H9 (cell line): ENCODE measurements around the gene C1orf105. TPM values are rescaled to one million over a fixed set of nuclear protein-coding genes. Genes with fewer than 3 reads are reported as not detected.

Experiments
- DNase-seq: peaks from one replicate; pipeline ENCODE4 v3.0.0-alpha.2; 2017
- H2AFZ ChIP-seq: one replicate; pipeline ENCODE4 v1.6.1; 2013; ENCODE audit warnings: mild to moderate bottlenecking, low read length, control low read depth, moderate library complexity
- H2AK5ac ChIP-seq: 2 replicates; pipeline ENCODE4 v1.6.1; 2013; ENCODE audit warnings: low read length, control low read depth, mixed read lengths; ENCODE audit not compliant: insufficient read length
- H2BK120ac ChIP-seq: one replicate; pipeline ENCODE4 v1.6.1; 2013; ENCODE audit warnings: low read depth, mild to moderate bottlenecking, low read length, control low read depth, inconsistent platforms; ENCODE audit not compliant: poor library complexity, severe bottlenecking
- H2BK12ac ChIP-seq: 2 replicates; pipeline ENCODE4 v1.6.1; 2013; ENCODE audit warnings: low read length, control low read depth, mixed read lengths, low read depth; ENCODE audit not compliant: insufficient read length
- H2BK15ac ChIP-seq: 2 replicates; pipeline ENCODE4 v1.6.1; 2013; ENCODE audit warnings: low read depth, low read length, control low read depth
- H2BK20ac ChIP-seq: one replicate; pipeline ENCODE4 v1.6.1; 2013; ENCODE audit warnings: low read depth, mild to moderate bottlenecking, low read length, control low read depth, inconsistent platforms; ENCODE audit not compliant: poor library complexity, severe bottlenecking
- H2BK5ac ChIP-seq: 2 replicates; pipeline ENCODE4 v1.6.1; 2013; ENCODE audit warnings: low read length, control low read depth, mixed read lengths; ENCODE audit not compliant: insufficient read length
- H3K14ac ChIP-seq: 2 replicates; pipeline ENCODE4 v1.6.1; 2013; ENCODE audit warnings: low read length, control low read depth; ENCODE audit not compliant: insufficient read depth
- H3K18ac ChIP-seq: 2 replicates; pipeline ENCODE4 v1.6.1; 2013; ENCODE audit warnings: low read depth, mild to moderate bottlenecking, mixed read lengths, low read length, control low read depth; ENCODE audit not compliant: insufficient read length
- H3K23ac ChIP-seq: 2 replicates; pipeline ENCODE4 v1.6.1; 2013; ENCODE audit warnings: low read length, control low read depth, mixed read lengths, low read depth; ENCODE audit not compliant: insufficient read length
- H3K23me2 ChIP-seq: 2 replicates; pipeline ENCODE4 v1.6.1; 2013; ENCODE audit warnings: low read depth, mild to moderate bottlenecking, mixed read lengths, low read length, control low read depth; ENCODE audit not compliant: insufficient read length, poor library complexity, severe bottlenecking
- H3K27ac ChIP-seq: 2 replicates; pipeline ENCODE4 v1.5.1; 2013; ENCODE audit warnings: low read length, control low read depth, mixed read lengths, low read depth; ENCODE audit not compliant: insufficient read length
- H3K27me3 ChIP-seq: 2 replicates; pipeline ENCODE4 v1.6.1; 2013; ENCODE audit warnings: low read length, control low read depth, inconsistent platforms; ENCODE audit not compliant: insufficient read depth
- H3K4ac ChIP-seq: 2 replicates; pipeline ENCODE4 v1.6.1; 2013; ENCODE audit warnings: low read depth, mild to moderate bottlenecking, control low read depth, inconsistent platforms, low read length, moderate library complexity
- H3K4me1 ChIP-seq: 2 replicates; pipeline ENCODE4 v1.6.1; 2013; ENCODE audit warnings: low read length, control low read depth, inconsistent platforms; ENCODE audit not compliant: insufficient read depth
- H3K4me2 ChIP-seq: 2 replicates; pipeline ENCODE4 v1.6.1; 2013; ENCODE audit warnings: low read length, control low read depth, mixed read lengths; ENCODE audit not compliant: insufficient read length, insufficient read depth
- H3K56ac ChIP-seq: 2 replicates; pipeline ENCODE4 v1.6.1; 2013; ENCODE audit warnings: low read depth, mild to moderate bottlenecking, mixed read lengths, low read length, control low read depth; ENCODE audit not compliant: insufficient read length
- H3K79me1 ChIP-seq: 2 replicates; pipeline ENCODE4 v1.6.1; 2013; ENCODE audit warnings: low read depth, mild to moderate bottlenecking, moderate library complexity, low read length, control low read depth, inconsistent platforms; ENCODE audit not compliant: insufficient read depth, poor library complexity, severe bottlenecking
- H3K79me2 ChIP-seq: 2 replicates; pipeline ENCODE4 v1.6.1; 2013; ENCODE audit warnings: low read length, control low read depth, inconsistent platforms; ENCODE audit not compliant: insufficient read depth
- H3K9ac ChIP-seq: 2 replicates; pipeline ENCODE4 v1.6.1; 2013; ENCODE audit warnings: low read length, control low read depth, mixed read lengths; ENCODE audit not compliant: insufficient read length; ENCODE audit errors: extremely low read depth
- H3K9me3 ChIP-seq: one replicate; pipeline ENCODE4 v1.6.1; 2013; ENCODE audit warnings: low read depth, low read length, inconsistent platforms; ENCODE audit not compliant: control insufficient read depth
- H3T11ph ChIP-seq: one replicate; pipeline ENCODE4 v1.6.1; 2013; ENCODE audit warnings: mild to moderate bottlenecking, low read length, control low read depth, inconsistent platforms
- H4K20me1 ChIP-seq: one replicate; pipeline ENCODE4 v1.6.1; 2013; ENCODE audit not compliant: control insufficient read depth, insufficient read length, insufficient read depth
- H4K5ac ChIP-seq: 2 replicates; pipeline ENCODE4 v1.6.1; 2013; ENCODE audit warnings: low read depth, mild to moderate bottlenecking, mixed read lengths, low read length, control low read depth; ENCODE audit not compliant: insufficient read length
- H4K8ac ChIP-seq: replicated peaks from 2 replicates; pipeline ENCODE4 v1.6.1; 2013; ENCODE audit warnings: low read length, control low read depth, mixed read lengths, low read depth; ENCODE audit not compliant: insufficient read length
- H4K91ac ChIP-seq: 2 replicates; pipeline ENCODE4 v1.6.1; 2013; ENCODE audit warnings: low read depth, mild to moderate bottlenecking, moderate library complexity, mixed read lengths, low read length, control low read depth; ENCODE audit not compliant: insufficient read length
- H3K27ac Mint-ChIP-seq, 3 experiments: 2 replicates in 2 of 3; 3 replicates in 1 of 3; pipeline ENCODE4 v1.8.0; 2020 to 2021; ENCODE audit warnings: mixed read lengths in 3 of 3, mild to moderate bottlenecking in 1 of 3, moderate library complexity in 1 of 3
- H3K27me3 Mint-ChIP-seq: 2 replicates; pipeline ENCODE4 v1.8.0; 2021; ENCODE audit warnings: low read depth, mild to moderate bottlenecking, moderate library complexity, mixed read lengths
- H3K36me3 Mint-ChIP-seq, 3 experiments: 2 replicates in 2 of 3; 3 replicates in 1 of 3; pipeline ENCODE4 v1.8.0; 2020 to 2021; ENCODE audit warnings: low read depth in 3 of 3, mixed read lengths in 3 of 3; ENCODE audit not compliant: insufficient read depth in 1 of 3
- H3K4me1 Mint-ChIP-seq, 2 experiments: 2 replicates each; pipeline ENCODE4 v1.8.0; 2020; ENCODE audit warnings: mixed read lengths in 2 of 2
- H3K4me3 Mint-ChIP-seq, 2 experiments: 2 replicates in 1 of 2; 3 replicates in 1 of 2; pipeline ENCODE4 v1.8.0; 2020 to 2021; ENCODE audit warnings: mild to moderate bottlenecking in 2 of 2, mixed read lengths in 2 of 2, moderate library complexity in 1 of 2
- H3K9me3 Mint-ChIP-seq, 2 experiments: 2 replicates in 1 of 2; 3 replicates in 1 of 2; pipeline ENCODE4 v1.8.0; 2020; ENCODE audit warnings: mild to moderate bottlenecking in 2 of 2, mixed read lengths in 2 of 2, moderate library complexity in 1 of 2
- WGBS: extraction: QIAGEN DNeasy Blood & Tissue Kit; methylation state at CpG from one replicate; pipeline ENCODE4 v1.1.7; 2013; ENCODE audit warnings: missing lambda C conversion rate, low lambda C conversion rate, mixed read lengths; ENCODE audit not compliant: insufficient read length; ENCODE audit errors: extremely low coverage; 5-methylcytosine and 5-hydroxymethylcytosine counted together
- total RNA-seq: library from RNA; stranded (reverse); gene quantifications from 2 replicates; pipeline ENCODE4 v1.2.1, GENCODE V29; 2021
- TF ChIP-seq, protein P1 (sequence below): fragments of 200-600 bp; sonication (generic); conservative IDR thresholded peaks from 3 replicates; pipeline ENCODE4 v1.8.0; 2021; ENCODE audit warnings: antibody characterized with exemption, mild to moderate bottlenecking

The C1orf105 gene
- total RNA-seq, 1 experiment from 2014 or later: not detected

DNA sequence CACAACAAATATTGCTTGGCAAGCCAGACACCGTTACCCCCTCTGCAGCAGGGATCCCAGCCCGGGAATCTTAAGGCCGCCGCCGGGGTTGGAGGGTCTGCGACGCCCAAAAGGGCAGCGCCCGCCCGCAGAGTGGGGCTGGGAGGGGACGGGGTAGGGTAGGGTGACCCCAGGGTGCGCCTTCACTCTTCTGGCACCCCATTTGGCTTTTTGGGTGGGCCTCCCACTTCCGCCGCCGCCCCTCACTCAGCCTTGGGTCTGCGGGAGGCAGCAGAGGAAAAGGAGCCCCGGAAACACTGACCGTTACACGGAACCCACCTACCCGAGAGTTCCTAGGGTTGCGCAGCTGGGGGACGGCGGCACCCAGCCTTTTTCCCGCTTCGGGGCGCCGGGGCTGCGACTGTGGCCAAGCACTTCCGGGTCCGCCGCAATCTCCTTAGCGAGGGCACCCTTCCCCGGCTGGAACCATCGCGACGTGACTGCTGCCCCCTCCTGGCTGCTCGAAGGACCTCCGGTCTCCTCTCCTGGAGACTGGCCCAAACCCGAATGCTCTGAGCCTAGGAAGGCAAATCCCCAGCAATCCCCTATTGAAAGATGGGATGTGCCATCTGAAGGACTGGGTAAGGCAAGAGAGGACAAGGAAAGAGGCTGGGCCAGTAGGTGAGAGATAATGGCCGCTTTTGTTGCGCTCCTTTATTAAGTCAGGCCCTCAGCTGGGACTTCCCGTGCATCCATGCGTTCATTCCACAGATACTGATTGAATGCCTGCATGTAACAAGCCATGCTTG is 23.4 kb downstream of the C1orf105 start, which contains the start of gene PIGC:
Gene PIGC, minus strand, starts transcription at position 404 of the 788 bp plus-strand sequence. CDS start 1,447 bp downstream, outside the sequence.
- H2AK5ac ChIP-seq: no peak within 1 kb of the TSS
- H3K14ac ChIP-seq: peak within 1 kb of the TSS; percentile 67; the same call in 1 of the 2 replicates
- Mint-ChIP-seq H3K4me1 (peaks cover 12 to 14% of the 10 kb centered on the region in 2 experiments; a peak in 3 of 4 replicates), H3K27me3 (no peaks in the 10 kb centered on the region), H3K4me3 (peak within 1 kb of the TSS; percentile 82 to 91), H3K27ac (peak within 1 kb of the TSS in 2 of 3 experiments; percentile 76 to 80; a peak in 5 of 7 replicates), H3K9me3 (no peaks in the 10 kb centered on the region), H3K36me3 (peaks cover 9 to 16% (median 14%) of the 10 kb centered on the region in 3 experiments; a peak in 5 of 7 replicates)
- WGBS: no CpG with 5 or more reads among the region's 43 CpGs
- H3K56ac ChIP-seq: no peak within 1 kb of the TSS
- no peak within 1 kb of the TSS for H2BK5ac ChIP-seq
- no peak within 1 kb of the TSS for H2BK20ac ChIP-seq
- H3K79me1 ChIP-seq: peaks cover 7% of the 10 kb centered on the region
- TF ChIP-seq, protein P1, sequence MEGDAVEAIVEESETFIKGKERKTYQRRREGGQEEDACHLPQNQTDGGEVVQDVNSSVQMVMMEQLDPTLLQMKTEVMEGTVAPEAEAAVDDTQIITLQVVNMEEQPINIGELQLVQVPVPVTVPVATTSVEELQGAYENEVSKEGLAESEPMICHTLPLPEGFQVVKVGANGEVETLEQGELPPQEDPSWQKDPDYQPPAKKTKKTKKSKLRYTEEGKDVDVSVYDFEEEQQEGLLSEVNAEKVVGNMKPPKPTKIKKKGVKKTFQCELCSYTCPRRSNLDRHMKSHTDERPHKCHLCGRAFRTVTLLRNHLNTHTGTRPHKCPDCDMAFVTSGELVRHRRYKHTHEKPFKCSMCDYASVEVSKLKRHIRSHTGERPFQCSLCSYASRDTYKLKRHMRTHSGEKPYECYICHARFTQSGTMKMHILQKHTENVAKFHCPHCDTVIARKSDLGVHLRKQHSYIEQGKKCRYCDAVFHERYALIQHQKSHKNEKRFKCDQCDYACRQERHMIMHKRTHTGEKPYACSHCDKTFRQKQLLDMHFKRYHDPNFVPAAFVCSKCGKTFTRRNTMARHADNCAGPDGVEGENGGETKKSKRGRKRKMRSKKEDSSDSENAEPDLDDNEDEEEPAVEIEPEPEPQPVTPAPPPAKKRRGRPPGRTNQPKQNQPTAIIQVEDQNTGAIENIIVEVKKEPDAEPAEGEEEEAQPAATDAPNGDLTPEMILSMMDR: peak; percentile 87
- peaks cover 2% of the 10 kb centered on the region for H3K23me2 ChIP-seq
- H3K18ac ChIP-seq: peak within 1 kb of the TSS; percentile 50
- no peak within 1 kb of the TSS for H4K5ac ChIP-seq
- H3K27me3 ChIP-seq: no peaks in the 10 kb centered on the region
- H3K27ac ChIP-seq: no peak within 1 kb of the TSS
- no peak within 1 kb of the TSS for H2BK12ac ChIP-seq
- no peak within 1 kb of the TSS for H2AFZ ChIP-seq
- H3K23ac ChIP-seq: no peak within 1 kb of the TSS
- peak within 1 kb of the TSS; percentile 32 for H3K4me2 ChIP-seq
- peak within 1 kb of the TSS; percentile 66 for H3K9ac ChIP-seq
- H3K9me3 ChIP-seq: no peaks in the 10 kb centered on the region
- no peaks in the 10 kb centered on the region for H3K79me2 ChIP-seq
- H2BK120ac ChIP-seq: no peak within 1 kb of the TSS
- DNase-seq: peak; percentile 93
- no peak within 1 kb of the TSS for H4K91ac ChIP-seq
- H2BK15ac ChIP-seq: no peak within 1 kb of the TSS
- H3T11ph ChIP-seq: no peak within 1 kb of the TSS
- no peak within 1 kb of the TSS for H4K8ac ChIP-seq
- H3K4me1 ChIP-seq: no peaks in the 10 kb centered on the region; the same call in 1 of the 2 replicates
- H3K4ac ChIP-seq: no peak within 1 kb of the TSS
- H4K20me1 ChIP-seq: no peaks in the 10 kb centered on the region
